ENCODE measurements around the gene CCS.

GRCh38 chr11:66616379-66617154 lies 23.6 kb downstream of the CCS start, which contains the start of gene RBM14:
- TF ChIP-seq POLR2A (IDR thresholded peaks at IDR 0.05) (peak; percentile 85 to 99), CTCF (IDR thresholded peaks at IDR 0.05) (no peak), POLR2AphosphoS5 (IDR thresholded peaks at IDR 0.05; ENCODE audit: insufficient read depth in 1 of 2, low read depth in 1 of 2) (peak; percentile 96 to 100)

All from vagina (tissue), 2 donors.